Activated CD4-positive, alpha-beta memory T cell treated with anti-CD3 and anti-CD28 coated beads, Interleukin-2, amount 10 ng/mL, durations not matched to agents 7 days and 5 days (primary cell): ENCODE results near the gene CC2D1A. TPM values are rescaled to one million over a fixed set of nuclear protein-coding genes. Genes with fewer than 3 reads are reported as not detected.

Experiments used
- CTCF ChIA-PET: fragments of 350-600 bp; sonication (Branson Sonifier 250); formaldehyde crosslinking; loops from one replicate; lab custom pipeline; 2021; ENCODE audit warnings: antibody characterized with exemption, inconsistent platforms; lab: Charles Lee
- POLR2A ChIA-PET: fragments of 350-600 bp; sonication (Branson Sonifier 250); formaldehyde crosslinking; loops from one replicate; lab custom pipeline; 2021; ENCODE audit warnings: antibody characterized with exemption; lab: Charles Lee
- DNase-seq: peaks from one replicate; pipeline ENCODE4 v3.0.0-alpha.2; 2020
- H3K27ac Mint-ChIP-seq: one replicate; pipeline ENCODE4 v1.8.0; 2021; ENCODE audit warnings: mild to moderate bottlenecking, mixed read lengths
- H3K27me3 Mint-ChIP-seq: one replicate; pipeline ENCODE4 v1.8.0; 2021; ENCODE audit warnings: mixed read lengths
- H3K36me3 Mint-ChIP-seq: one replicate; pipeline ENCODE4 v1.8.0; 2021; ENCODE audit warnings: low read depth, mixed read lengths
- H3K4me1 Mint-ChIP-seq: one replicate; pipeline ENCODE4 v1.8.0; 2021; ENCODE audit warnings: mixed read lengths
- H3K4me3 Mint-ChIP-seq: one replicate; pipeline ENCODE4 v1.8.0; 2021; ENCODE audit warnings: mild to moderate bottlenecking, mixed read lengths
- H3K9me3 Mint-ChIP-seq: one replicate; pipeline ENCODE4 v1.8.0; 2021; ENCODE audit warnings: mixed read lengths
- total RNA-seq, 2 experiments: library from RNA; stranded (reverse); gene quantifications; one replicate each; pipeline ENCODE4 v1.2.3, GENCODE V29; 2021

The CC2D1A gene
- total RNA-seq, 2 experiments from 2014 or later: 30.6 to 32.7 TPM

- peaks cover 32% of the 10 kb centered on the region for H3K27me3 Mint-ChIP-seq
- H3K9me3 Mint-ChIP-seq: no peaks in the 10 kb centered on the region
- H3K27ac Mint-ChIP-seq: no peak overlapping the region
- no peaks in the 10 kb centered on the region for H3K36me3 Mint-ChIP-seq
- CTCF ChIA-PET: interaction anchor here (1.1 kb wide), 1 partner anchor 205 kb away, joined by 3 read pairs; no protein-coding TSS in a partner anchor
- POLR2A ChIA-PET: no interaction called here
- peaks cover 30% of the 10 kb centered on the region for H3K4me1 Mint-ChIP-seq
- H3K4me3 Mint-ChIP-seq: peak overlapping the region; percentile 36
- no peak for DNase-seq
These were observed 39.4 kb upstream of the CC2D1A start for GRCh38 chr19:13866463-13867046.

- Mint-ChIP-seq H3K36me3 (no peaks in the 10 kb centered on the region), H3K9me3 (no peaks in the 10 kb centered on the region), H3K4me1 (peaks cover 19% of the 10 kb centered on the region), H3K27me3 (peaks cover 29% of the 10 kb centered on the region), H3K4me3 (no peak overlapping the region), H3K27ac (no peak overlapping the region)
- DNase-seq: no peak
- POLR2A ChIA-PET: interaction anchor here (1.0 kb wide), 1 partner anchor 103 kb away, joined by 3 read pairs; no protein-coding TSS in a partner anchor
- CTCF ChIA-PET: interaction anchor here (0.5 kb wide), 1 partner anchor 41 kb away, joined by 4 read pairs; no protein-coding TSS in a partner anchor
These were observed 37.3 kb upstream of the CC2D1A start for GRCh38 chr19:13868663-13869062.

GRCh38 chr19:13869281-13869680 lies 36.7 kb upstream of the CC2D1A start:
- Mint-ChIP-seq H3K9me3 (no peaks in the 10 kb centered on the region), H3K27ac (no peak overlapping the region), H3K4me3 (no peak overlapping the region), H3K4me1 (peaks cover 13% of the 10 kb centered on the region), H3K36me3 (no peaks in the 10 kb centered on the region), H3K27me3 (peaks cover 25% of the 10 kb centered on the region)
- DNase-seq: no peak
- CTCF ChIA-PET: no interaction called here
- POLR2A ChIA-PET: interaction anchor here (1.0 kb wide), 1 partner anchor 102 kb away, joined by 3 read pairs; no protein-coding TSS in a partner anchor

GRCh38 chr19:13870873-13871272 lies 35.1 kb upstream of the CC2D1A start:
- Mint-ChIP-seq H3K4me1 (peaks cover 8% of the 10 kb centered on the region), H3K9me3 (no peaks in the 10 kb centered on the region), H3K4me3 (no peak overlapping the region), H3K27ac (no peak overlapping the region), H3K36me3 (no peaks in the 10 kb centered on the region), H3K27me3 (peaks cover 20% of the 10 kb centered on the region)
- POLR2A ChIA-PET: interaction anchor here (1.1 kb wide), 1 partner anchor 198 kb away, joined by 3 read pairs; no protein-coding TSS in a partner anchor
- DNase-seq: no peak
- CTCF ChIA-PET: interaction anchor here (3.6 kb wide), 1 partner anchor 8 kb away, joined by 17 read pairs; no protein-coding TSS in a partner anchor

- peaks cover 12% of the 10 kb centered on the region for H3K27me3 Mint-ChIP-seq
- no peak for DNase-seq
- H3K9me3 Mint-ChIP-seq: no peaks in the 10 kb centered on the region
- no peak overlapping the region for H3K4me3 Mint-ChIP-seq
- ChIA-PET CTCF (interaction anchor here (0.6 to 3.6 kb wide), 6 partner anchors 9 to 164 kb away, joined by 3 to 17 read pairs (median 4); partner anchors contain the start of gene IL27RA), POLR2A (interaction anchor here (0.7 kb wide), 1 partner anchor 9 kb away, joined by 3 read pairs; no protein-coding TSS in a partner anchor)
- H3K27ac Mint-ChIP-seq: no peak overlapping the region
- peaks cover 2% of the 10 kb centered on the region for H3K4me1 Mint-ChIP-seq
- H3K36me3 Mint-ChIP-seq: no peaks in the 10 kb centered on the region
These were observed 33.7 kb upstream of the CC2D1A start for GRCh38 chr19:13872339-13872694.

- peaks cover 7% of the 10 kb centered on the region for H3K27me3 Mint-ChIP-seq
- POLR2A ChIA-PET: interaction anchor here (0.7 kb wide), 1 partner anchor 10 kb away, joined by 3 read pairs; no protein-coding TSS in a partner anchor
- CTCF ChIA-PET: interaction anchor here (1.1 to 3.6 kb wide), 5 partner anchors 10 to 164 kb away, joined by 3 to 17 read pairs (median 3); partner anchors contain the start of gene IL27RA
- no peak overlapping the region for H3K27ac Mint-ChIP-seq
- no peaks in the 10 kb centered on the region for H3K36me3 Mint-ChIP-seq
- H3K4me1 Mint-ChIP-seq: peaks cover 2% of the 10 kb centered on the region
- H3K4me3 Mint-ChIP-seq: peak overlapping the region; percentile 57
- peak; percentile 41 for DNase-seq
- H3K9me3 Mint-ChIP-seq: no peaks in the 10 kb centered on the region
These were observed 33.2 kb upstream of the CC2D1A start for GRCh38 chr19:13872695-13873389.

GRCh38 chr19:13873834-13874515 lies 32.0 kb upstream of the CC2D1A start:
- no peak for DNase-seq
- POLR2A ChIA-PET: no interaction called here
- H3K4me1 Mint-ChIP-seq: peaks cover 2% of the 10 kb centered on the region
- CTCF ChIA-PET: interaction anchor here (0.7 to 3.6 kb wide), 3 partner anchors 11 to 185 kb away, joined by 3 to 17 read pairs (median 3); no protein-coding TSS in a partner anchor
- H3K4me3 Mint-ChIP-seq: no peak overlapping the region
- peaks cover 7% of the 10 kb centered on the region for H3K27me3 Mint-ChIP-seq
- no peak overlapping the region for H3K27ac Mint-ChIP-seq
- no peaks in the 10 kb centered on the region for H3K36me3 Mint-ChIP-seq
- H3K9me3 Mint-ChIP-seq: no peaks in the 10 kb centered on the region

GRCh38 chr19:13875824-13876223 lies 30.2 kb upstream of the CC2D1A start:
- ChIA-PET POLR2A (no interaction called here), CTCF (interaction anchor here (1.3 to 1.5 kb wide), 2 partner anchors 198 to 261 kb away, joined by 3 read pairs; partner anchors contain the start of gene ASF1B)
- Mint-ChIP-seq H3K27me3 (peaks cover 7% of the 10 kb centered on the region), H3K4me3 (no peak overlapping the region), H3K27ac (no peak overlapping the region), H3K9me3 (no peaks in the 10 kb centered on the region), H3K4me1 (peaks cover 13% of the 10 kb centered on the region), H3K36me3 (no peaks in the 10 kb centered on the region)
- no peak for DNase-seq

GRCh38 chr19:13876834-13877233 lies 29.2 kb upstream of the CC2D1A start, which contains the start of gene NANOS3:
Gene NANOS3 (plus strand): TSS chr19:13877134. CDS start chr19:13877249, 115 bp downstream.
- ChIA-PET CTCF (interaction anchor here (1.3 to 1.6 kb wide), 3 partner anchors 182 to 260 kb away, joined by 3 to 6 read pairs (median 3); partner anchors contain the start of gene ASF1B), POLR2A (no interaction called here)
- H3K27me3 Mint-ChIP-seq: peaks cover 5% of the 10 kb centered on the region
- H3K27ac Mint-ChIP-seq: no peak within 1 kb of the TSS
- no peaks in the 10 kb centered on the region for H3K9me3 Mint-ChIP-seq
- peaks cover 23% of the 10 kb centered on the region for H3K4me1 Mint-ChIP-seq
- no peak for DNase-seq
- H3K36me3 Mint-ChIP-seq: no peaks in the 10 kb centered on the region
- no peak within 1 kb of the TSS for H3K4me3 Mint-ChIP-seq

- ChIA-PET CTCF (interaction anchor here (1.5 to 5.3 kb wide), 3 partner anchors 182 to 259 kb away, joined by 3 to 52 read pairs (median 6); partner anchors contain the start of genes ASF1B and MISP3), POLR2A (no interaction called here)
- H3K36me3 Mint-ChIP-seq: no peaks in the 10 kb centered on the region
- H3K27ac Mint-ChIP-seq: no peak overlapping the region
- H3K9me3 Mint-ChIP-seq: no peaks in the 10 kb centered on the region
- H3K4me3 Mint-ChIP-seq: no peak overlapping the region
- H3K27me3 Mint-ChIP-seq: peaks cover 5% of the 10 kb centered on the region
- peaks cover 27% of the 10 kb centered on the region for H3K4me1 Mint-ChIP-seq
- no peak for DNase-seq
These were observed 28.7 kb upstream of the CC2D1A start for GRCh38 chr19:13877303-13877702.

- Mint-ChIP-seq H3K27me3 (no peaks in the 10 kb centered on the region), H3K27ac (peak overlapping the region; percentile 80), H3K4me3 (peak overlapping the region; percentile 19), H3K9me3 (no peaks in the 10 kb centered on the region), H3K4me1 (peaks cover 35% of the 10 kb centered on the region), H3K36me3 (no peaks in the 10 kb centered on the region)
- peak; percentile 99 for DNase-seq
- ChIA-PET CTCF (interaction anchor here (0.5 to 5.3 kb wide), 23 partner anchors 22 to 581 kb away, joined by 3 to 52 read pairs (median 4); partner anchors contain the start of genes C19orf53, MISP3 and RFX1), POLR2A (interaction anchor here (0.6 to 3.5 kb wide), 11 partner anchors 26 to 257 kb away, joined by 3 to 18 read pairs (median 3); partner anchors contain the start of genes ASF1B, BRME1, CC2D1A and IL27RA)
These were observed 25.6 kb upstream of the CC2D1A start for GRCh38 chr19:13880059-13881043.
